MM.1S (cell line): Measurements from ENCODE around the gene KLF8.

Source experiments
- DNase-seq: peaks from one replicate; pipeline ENCODE4 v3.0.0-alpha.2; 2015
- H2AFZ ChIP-seq: fragments of 300-600 bp; sonication (generic); 2 replicates; pipeline ENCODE4 v1.6.0; 2016; ENCODE audit warnings: antibody characterized with exemption, low read length
- H3F3A ChIP-seq: fragments of 300-600 bp; sonication (generic); 2 replicates; pipeline ENCODE4 v1.6.1; 2016; ENCODE audit warnings: mild to moderate bottlenecking, antibody characterized with exemption, low read length, moderate library complexity, mixed read lengths; ENCODE audit not compliant: insufficient read depth
- H3K27ac ChIP-seq: fragments of 300-600 bp; sonication (generic); 2 replicates; pipeline ENCODE4 v1.5.1; 2016; ENCODE audit warnings: mild to moderate bottlenecking, low read length
- H3K27me3 ChIP-seq: fragments of 300-600 bp; sonication (generic); replicated peaks from 2 replicates; pipeline ENCODE4 v1.6.0; 2016; ENCODE audit warnings: low read length; ENCODE audit not compliant: insufficient read depth
- H3K36me3 ChIP-seq: fragments of 300-600 bp; sonication (generic); replicated peaks from 2 replicates; pipeline ENCODE4 v1.6.1; 2016; ENCODE audit warnings: mild to moderate bottlenecking, low read length, mixed read lengths; ENCODE audit not compliant: insufficient read depth
- H3K4me1 ChIP-seq: fragments of 300-600 bp; sonication (generic); 2 replicates; pipeline ENCODE4 v1.6.1; 2016; ENCODE audit warnings: low read length, mixed read lengths
- H3K4me2 ChIP-seq: fragments of 300-600 bp; sonication (generic); 2 replicates; pipeline ENCODE4 v1.6.0; 2016; ENCODE audit warnings: low read depth, low read length
- H3K4me3 ChIP-seq: fragments of 300-600 bp; sonication (generic); 2 replicates; pipeline ENCODE4 v1.5.1; 2016; ENCODE audit warnings: low read length, mixed read lengths
- H3K79me2 ChIP-seq: fragments of 300-600 bp; sonication (generic); 2 replicates; pipeline ENCODE4 v1.6.1; 2016; ENCODE audit warnings: mixed run types, low read length, mixed read lengths
- H3K9ac ChIP-seq: fragments of 300-600 bp; sonication (generic); 2 replicates; pipeline ENCODE4 v1.6.1; 2016; ENCODE audit warnings: low read length, mixed read lengths
- H3K9me2 ChIP-seq: fragments of 300-600 bp; sonication (generic); replicated peaks from 2 replicates; pipeline ENCODE4 v1.6.1; 2016; ENCODE audit warnings: mild to moderate bottlenecking, low read length, mixed read lengths; ENCODE audit not compliant: insufficient read depth
- H3K9me3 ChIP-seq: fragments of 300-600 bp; sonication (generic); replicated peaks from 2 replicates; pipeline ENCODE4 v1.6.1; 2016; ENCODE audit warnings: mild to moderate bottlenecking, low read length, mixed read lengths; ENCODE audit not compliant: insufficient read depth
- H4K20me1 ChIP-seq: fragments of 300-600 bp; sonication (generic); 2 replicates; pipeline ENCODE4 v1.6.1; 2016; ENCODE audit warnings: mild to moderate bottlenecking, low read length, moderate library complexity, mixed read lengths; ENCODE audit not compliant: insufficient read depth
- EZH2 ChIP-seq: fragments of 300-600 bp; sonication (generic); optimal IDR thresholded peaks from 2 replicates; pipeline ENCODE3; 2017; ENCODE audit warnings: low read depth, mild to moderate bottlenecking, antibody characterized with exemption, low read length, mixed read lengths
- EZH2phosphoT487 ChIP-seq: fragments of 300-600 bp; sonication (generic); IDR thresholded peaks from 2 replicates; pipeline ENCODE4 v1.6.1; 2018; ENCODE audit warnings: antibody characterized with exemption, low read length
- TF ChIP-seq, protein P1 (sequence below): fragments of 300-600 bp; sonication (generic); IDR thresholded peaks from 2 replicates; pipeline ENCODE4 v1.5.1; 2016; ENCODE audit warnings: antibody characterized with exemption, low read length, mixed read lengths

Gene KLF8

DNA sequence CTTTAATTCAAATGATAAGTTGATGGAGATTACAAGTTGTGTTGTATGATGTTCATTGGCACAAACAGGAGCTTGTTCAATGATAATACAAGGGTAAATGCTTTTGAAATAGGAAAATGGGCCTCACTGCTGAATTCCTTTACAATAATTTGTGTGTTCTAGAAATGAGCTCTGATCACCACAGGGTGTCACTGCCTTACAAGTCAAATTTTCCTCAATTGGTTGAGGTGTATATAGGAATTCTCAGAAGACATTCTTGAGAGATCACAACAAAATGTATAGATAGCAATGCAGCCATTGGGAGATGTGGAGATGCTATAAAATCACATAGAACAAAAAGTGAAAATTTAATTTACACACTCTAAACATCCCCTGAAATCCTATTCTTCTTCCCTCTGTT, 49.6 kb downstream of the KLF8 start:
- no peak overlapping the region for H3K27ac ChIP-seq
- H3K4me2 ChIP-seq: no peak overlapping the region
- H3K36me3 ChIP-seq: no peaks in the 10 kb centered on the region
- no peaks in the 10 kb centered on the region for H3K79me2 ChIP-seq
- TF ChIP-seq, protein P1, sequence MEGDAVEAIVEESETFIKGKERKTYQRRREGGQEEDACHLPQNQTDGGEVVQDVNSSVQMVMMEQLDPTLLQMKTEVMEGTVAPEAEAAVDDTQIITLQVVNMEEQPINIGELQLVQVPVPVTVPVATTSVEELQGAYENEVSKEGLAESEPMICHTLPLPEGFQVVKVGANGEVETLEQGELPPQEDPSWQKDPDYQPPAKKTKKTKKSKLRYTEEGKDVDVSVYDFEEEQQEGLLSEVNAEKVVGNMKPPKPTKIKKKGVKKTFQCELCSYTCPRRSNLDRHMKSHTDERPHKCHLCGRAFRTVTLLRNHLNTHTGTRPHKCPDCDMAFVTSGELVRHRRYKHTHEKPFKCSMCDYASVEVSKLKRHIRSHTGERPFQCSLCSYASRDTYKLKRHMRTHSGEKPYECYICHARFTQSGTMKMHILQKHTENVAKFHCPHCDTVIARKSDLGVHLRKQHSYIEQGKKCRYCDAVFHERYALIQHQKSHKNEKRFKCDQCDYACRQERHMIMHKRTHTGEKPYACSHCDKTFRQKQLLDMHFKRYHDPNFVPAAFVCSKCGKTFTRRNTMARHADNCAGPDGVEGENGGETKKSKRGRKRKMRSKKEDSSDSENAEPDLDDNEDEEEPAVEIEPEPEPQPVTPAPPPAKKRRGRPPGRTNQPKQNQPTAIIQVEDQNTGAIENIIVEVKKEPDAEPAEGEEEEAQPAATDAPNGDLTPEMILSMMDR: peak; percentile 52
- TF ChIP-seq EZH2 (no peak), EZH2phosphoT487 (no peak)
- H4K20me1 ChIP-seq: no peaks in the 10 kb centered on the region
- peaks cover 5% of the 10 kb centered on the region for H3K4me1 ChIP-seq
- peak; percentile 68 for DNase-seq
- no peak overlapping the region for H3K9ac ChIP-seq
- H3K27me3 ChIP-seq: no peaks in the 10 kb centered on the region
- no peaks in the 10 kb centered on the region for H3K9me3 ChIP-seq
- H3F3A ChIP-seq: no peaks in the 10 kb centered on the region
- no peak overlapping the region for H3K4me3 ChIP-seq
- H2AFZ ChIP-seq: no peak overlapping the region
- no peaks in the 10 kb centered on the region for H3K9me2 ChIP-seq

DNA sequence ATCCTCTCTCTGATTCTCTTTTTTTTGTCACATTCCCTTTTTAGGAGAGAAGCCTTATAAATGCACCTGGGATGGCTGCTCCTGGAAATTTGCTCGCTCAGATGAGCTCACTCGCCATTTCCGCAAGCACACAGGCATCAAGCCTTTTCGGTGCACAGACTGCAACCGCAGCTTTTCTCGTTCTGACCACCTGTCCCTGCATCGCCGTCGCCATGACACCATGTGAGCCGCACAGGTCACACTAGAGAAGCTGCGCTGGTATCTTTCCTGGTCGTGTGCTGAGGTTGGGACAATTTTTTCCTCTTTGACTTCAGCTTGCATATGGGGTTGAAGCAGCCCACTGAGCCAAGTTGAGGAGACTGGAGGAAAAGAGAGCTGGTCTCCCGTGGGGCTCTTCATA, 52.1 kb downstream of the KLF8 start:
- H3K9me3 ChIP-seq: no peaks in the 10 kb centered on the region
- no peaks in the 10 kb centered on the region for H3F3A ChIP-seq
- peaks cover 5% of the 10 kb centered on the region for H3K4me1 ChIP-seq
- H3K36me3 ChIP-seq: no peaks in the 10 kb centered on the region
- H3K9me2 ChIP-seq: no peaks in the 10 kb centered on the region
- no peaks in the 10 kb centered on the region for H4K20me1 ChIP-seq
- peak overlapping the region; percentile 29; the same call in 1 of the 2 replicates for H3K27ac ChIP-seq
- DNase-seq: peak; percentile 77
- no peak overlapping the region for H3K4me3 ChIP-seq
- no peaks in the 10 kb centered on the region for H3K27me3 ChIP-seq
- H3K4me2 ChIP-seq: peak overlapping the region; percentile 17; the same call in 1 of the 2 replicates
- TF ChIP-seq, protein P1: no peak
- TF ChIP-seq EZH2: no peak
- no peak for TF ChIP-seq EZH2phosphoT487
- no peak overlapping the region for H3K9ac ChIP-seq
- H2AFZ ChIP-seq: no peak overlapping the region
- no peaks in the 10 kb centered on the region for H3K79me2 ChIP-seq

DNA sequence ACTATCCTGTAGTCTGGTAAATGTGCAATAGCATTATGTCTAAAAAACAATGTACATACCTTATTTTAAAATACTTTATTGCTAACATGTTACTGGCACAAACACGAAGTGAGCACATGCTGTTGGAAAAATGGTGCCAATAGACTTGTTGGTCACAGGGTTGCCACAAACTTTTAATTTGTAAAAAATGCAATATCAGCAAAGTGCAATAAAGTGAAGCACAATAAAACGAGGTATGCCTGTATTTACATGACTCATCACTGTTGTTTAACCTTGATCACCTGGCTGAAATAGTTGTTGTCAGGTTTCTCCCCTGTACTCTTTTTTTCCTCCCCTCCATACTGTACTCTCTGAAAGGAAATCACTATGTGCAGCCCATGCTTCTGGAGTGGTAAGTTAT, 56.5 kb downstream of the KLF8 start:
- Histone ChIP-seq H3K9ac (no peak overlapping the region), H3K4me2 (no peak overlapping the region), H3K9me2 (no peaks in the 10 kb centered on the region), H4K20me1 (no peaks in the 10 kb centered on the region), H3K4me1 (peaks cover 4% of the 10 kb centered on the region), H3K9me3 (no peaks in the 10 kb centered on the region), H3K79me2 (no peaks in the 10 kb centered on the region), H3K27ac (no peak overlapping the region), H3K36me3 (no peaks in the 10 kb centered on the region), H2AFZ (no peak overlapping the region), H3F3A (no peaks in the 10 kb centered on the region), H3K27me3 (no peaks in the 10 kb centered on the region), H3K4me3 (no peak overlapping the region)
- TF ChIP-seq, protein P1: no peak
- TF ChIP-seq EZH2 (no peak), EZH2phosphoT487 (no peak)
- DNase-seq: no peak
